Measurements from ENCODE around the gene SYT7.

SYT7 gene

DNA sequence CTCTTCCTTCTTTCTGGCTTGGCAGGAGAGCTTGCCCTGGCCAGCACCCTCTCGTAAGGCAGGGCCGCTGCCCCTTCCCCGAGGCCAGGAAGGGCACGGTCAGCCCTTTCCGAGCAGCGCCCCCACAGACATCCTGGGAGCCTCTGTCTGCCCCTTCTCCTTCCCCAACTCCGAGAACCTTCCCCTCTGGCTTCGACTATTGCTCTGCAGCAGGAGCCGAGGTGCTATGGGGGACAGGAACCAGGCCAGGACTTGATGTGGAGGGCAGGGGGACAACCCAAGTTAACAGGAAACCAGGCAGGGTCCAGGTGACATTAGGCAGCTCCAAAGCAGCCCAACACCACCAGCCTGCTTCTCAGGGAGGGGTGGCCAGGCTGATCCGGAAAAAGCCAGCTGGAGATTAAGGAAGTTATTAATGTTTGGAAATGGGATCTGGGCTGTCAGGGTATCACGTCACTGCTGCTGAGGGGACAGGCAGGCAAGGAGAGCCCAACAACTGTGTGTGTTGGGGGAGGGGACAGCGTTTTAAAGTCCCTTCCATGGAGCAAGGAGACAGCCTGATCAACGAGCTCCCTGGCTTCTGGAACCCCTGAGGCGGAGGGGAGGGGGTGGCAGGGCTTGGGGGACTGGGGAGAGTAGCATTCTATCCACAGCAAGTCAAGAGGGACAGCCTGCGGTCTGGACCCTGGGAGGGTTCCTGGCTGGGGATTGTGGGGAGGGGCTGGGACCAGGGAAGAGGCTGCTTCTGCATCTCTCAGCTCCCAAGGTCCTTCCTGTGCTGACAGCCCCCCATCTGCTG, 27.3 kb downstream of the SYT7 start:
- TF ChIP-seq, protein P1, sequence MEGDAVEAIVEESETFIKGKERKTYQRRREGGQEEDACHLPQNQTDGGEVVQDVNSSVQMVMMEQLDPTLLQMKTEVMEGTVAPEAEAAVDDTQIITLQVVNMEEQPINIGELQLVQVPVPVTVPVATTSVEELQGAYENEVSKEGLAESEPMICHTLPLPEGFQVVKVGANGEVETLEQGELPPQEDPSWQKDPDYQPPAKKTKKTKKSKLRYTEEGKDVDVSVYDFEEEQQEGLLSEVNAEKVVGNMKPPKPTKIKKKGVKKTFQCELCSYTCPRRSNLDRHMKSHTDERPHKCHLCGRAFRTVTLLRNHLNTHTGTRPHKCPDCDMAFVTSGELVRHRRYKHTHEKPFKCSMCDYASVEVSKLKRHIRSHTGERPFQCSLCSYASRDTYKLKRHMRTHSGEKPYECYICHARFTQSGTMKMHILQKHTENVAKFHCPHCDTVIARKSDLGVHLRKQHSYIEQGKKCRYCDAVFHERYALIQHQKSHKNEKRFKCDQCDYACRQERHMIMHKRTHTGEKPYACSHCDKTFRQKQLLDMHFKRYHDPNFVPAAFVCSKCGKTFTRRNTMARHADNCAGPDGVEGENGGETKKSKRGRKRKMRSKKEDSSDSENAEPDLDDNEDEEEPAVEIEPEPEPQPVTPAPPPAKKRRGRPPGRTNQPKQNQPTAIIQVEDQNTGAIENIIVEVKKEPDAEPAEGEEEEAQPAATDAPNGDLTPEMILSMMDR (IDR thresholded peaks at IDR 0.05; ENCODE audit: insufficient read depth, missing control alignments): no peak
- peak; percentile 69 for DNase-seq (ENCODE audit: insufficient read length, low spot score)
- no peak for FAIRE-seq

DNA sequence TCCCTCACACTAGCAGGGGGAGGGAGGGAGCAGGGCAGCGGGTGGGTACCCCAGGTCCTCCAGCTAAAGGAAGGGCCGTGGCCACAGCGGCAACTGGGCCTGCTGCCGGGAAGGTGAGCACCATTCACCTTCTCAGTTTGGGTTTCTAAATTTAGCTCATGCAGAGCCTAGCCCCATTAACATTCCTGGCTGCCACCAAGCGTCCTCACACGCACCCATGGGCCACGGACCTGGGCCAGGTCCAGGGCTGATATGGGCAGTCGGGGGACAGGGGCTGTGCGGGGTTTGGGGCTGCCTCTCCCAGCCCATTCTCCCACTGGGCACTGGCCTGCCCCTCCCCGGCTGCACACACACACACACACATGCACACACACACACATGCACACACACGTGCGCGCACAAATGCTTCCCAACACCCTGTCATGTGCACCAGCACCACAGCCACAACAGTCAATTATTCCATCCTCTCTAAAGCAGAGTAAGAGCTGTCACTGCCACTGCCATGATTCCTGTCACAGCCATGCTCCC, 28.7 kb downstream of the SYT7 start:
- DNase-seq (ENCODE audit: insufficient read length, low spot score) (no peak), FAIRE-seq (no peak)
- TF ChIP-seq, protein P1 (IDR thresholded peaks at IDR 0.05; ENCODE audit: insufficient read depth, missing control alignments): no peak

DNA sequence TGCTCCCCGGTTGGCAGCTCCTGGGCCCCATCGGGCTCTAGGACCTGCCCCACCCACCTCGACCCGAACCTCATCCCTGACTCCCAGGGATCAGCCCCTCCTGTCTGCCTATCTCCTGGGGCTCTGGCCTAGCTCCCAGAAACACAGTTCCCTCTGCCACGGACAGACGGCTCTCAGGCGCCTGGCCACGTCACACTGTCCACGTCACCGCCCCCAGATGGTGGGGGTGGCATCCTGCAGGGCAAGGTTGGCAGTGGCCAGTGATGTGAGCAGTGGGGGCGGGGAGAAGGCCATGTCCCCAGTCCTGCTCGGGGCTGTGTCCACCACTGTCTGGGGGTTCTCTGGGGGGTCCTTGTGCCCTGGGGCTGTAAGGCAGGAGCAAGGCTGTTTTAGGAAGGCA, 29.2 kb downstream of the SYT7 start:
- TF ChIP-seq, protein P1 (IDR thresholded peaks at IDR 0.05; ENCODE audit: insufficient read depth, missing control alignments): no peak
- no peak for DNase-seq (ENCODE audit: insufficient read length, low spot score)
- FAIRE-seq: no peak

DNA sequence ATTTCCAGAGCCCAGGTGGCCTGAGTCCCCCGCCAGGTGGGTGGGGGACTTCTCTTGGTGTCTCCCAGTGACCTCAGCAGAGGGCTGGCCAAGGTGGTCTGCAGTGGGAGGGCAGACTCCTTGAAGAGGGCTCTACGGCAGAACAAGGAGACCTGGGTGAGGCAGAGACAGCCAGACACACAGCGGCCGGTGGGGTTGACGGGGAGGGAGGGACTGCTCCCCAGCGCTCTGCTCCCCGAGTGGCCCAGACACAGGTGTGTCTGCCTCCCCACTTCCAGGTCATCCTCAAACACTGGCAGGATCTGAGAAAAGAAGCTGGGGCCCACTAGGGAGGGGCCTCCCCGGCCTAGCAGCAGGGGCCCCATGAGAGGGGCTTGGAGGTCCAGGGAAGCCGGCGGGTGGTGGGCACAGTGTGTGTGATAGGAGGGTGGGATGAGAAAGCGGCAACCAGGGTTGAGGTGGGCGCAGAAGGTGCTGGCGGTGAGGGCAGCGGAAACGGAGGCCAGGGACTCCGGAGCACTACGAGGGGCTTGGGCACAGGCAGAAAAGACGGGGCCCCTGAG, 30.1 kb downstream of the SYT7 start:
- no peak for DNase-seq (ENCODE audit: insufficient read length, low spot score)
- no peak for FAIRE-seq
- TF ChIP-seq, protein P1 (IDR thresholded peaks at IDR 0.05; ENCODE audit: insufficient read depth, missing control alignments): no peak

DNA sequence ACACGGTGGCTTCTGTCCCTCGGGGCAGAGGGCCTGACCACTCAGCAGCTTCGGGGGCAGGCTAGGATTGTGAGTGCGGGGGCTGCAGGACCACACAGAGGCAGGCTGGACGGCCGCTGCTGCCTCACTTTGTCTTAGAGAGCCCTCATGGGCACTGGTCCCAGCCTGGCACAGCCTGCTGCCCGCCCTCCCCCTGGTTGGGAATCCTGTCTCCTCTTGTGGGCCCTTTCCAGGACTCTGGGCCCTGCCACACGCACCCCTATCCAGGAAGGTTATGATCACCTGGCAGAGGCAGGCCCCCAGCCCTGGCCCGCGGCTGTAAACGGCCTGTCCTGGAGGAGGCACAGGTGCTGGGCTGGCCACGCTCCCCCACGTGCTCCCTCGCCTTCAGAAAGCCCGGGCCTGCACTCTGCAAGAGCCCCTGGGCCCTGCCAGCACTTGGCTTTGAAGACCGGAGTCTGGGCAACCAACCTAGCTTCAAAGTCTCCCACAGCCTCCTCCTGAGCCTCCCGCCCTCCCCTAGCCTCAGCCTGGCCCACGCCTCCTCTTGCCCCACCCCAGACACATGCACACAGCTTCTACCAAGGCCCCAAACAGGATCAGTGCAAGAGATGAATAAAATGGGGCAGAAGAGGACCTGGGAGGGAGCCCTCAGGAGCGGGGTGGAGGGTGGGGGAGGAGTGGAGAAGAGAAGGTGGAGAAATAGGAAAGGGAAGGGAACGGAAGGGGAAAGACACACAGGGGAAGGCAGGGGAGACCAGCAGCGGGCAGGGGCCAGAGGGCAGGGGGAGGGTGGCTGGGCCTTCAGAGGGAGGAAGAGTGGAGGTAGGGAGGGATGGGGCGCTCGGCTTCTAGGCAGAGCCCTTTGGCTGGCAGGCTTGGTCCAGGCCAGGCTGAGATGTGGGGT, 31.0 kb downstream of the SYT7 start:
- no peak for FAIRE-seq
- no peak for DNase-seq (ENCODE audit: insufficient read length, low spot score)
- TF ChIP-seq, protein P1 (IDR thresholded peaks at IDR 0.05; ENCODE audit: insufficient read depth, missing control alignments): no peak

DNA sequence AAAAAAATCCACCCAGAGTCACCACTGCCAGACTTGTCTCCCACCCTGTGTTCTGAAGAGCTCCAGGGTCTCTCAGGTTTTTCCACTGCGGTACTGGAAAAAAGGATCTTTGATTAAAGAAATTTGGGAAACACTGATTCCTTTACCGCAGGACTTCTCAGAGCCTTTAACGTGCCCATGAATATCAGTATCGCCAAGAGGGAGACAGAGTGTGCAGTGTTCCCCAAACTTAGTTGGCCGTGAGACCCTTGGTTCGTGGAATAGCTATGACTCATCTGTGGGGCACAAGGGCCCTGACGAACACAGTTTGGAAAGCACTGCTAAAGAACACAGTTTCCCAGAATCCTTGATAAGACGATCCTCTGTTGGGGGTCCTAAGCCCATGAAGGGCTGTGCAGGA, 31.7 kb downstream of the SYT7 start:
- DNase-seq (ENCODE audit: insufficient read length, low spot score) (no peak), FAIRE-seq (no peak)
- TF ChIP-seq, protein P1 (IDR thresholded peaks at IDR 0.05; ENCODE audit: insufficient read depth, missing control alignments): no peak

Measured in D721Med (cell line).